ENCODE data around the gene XCL2.
"Not testable (repeated sequence)": the region's sequence is repeated elsewhere in the genome, so short reads cannot be mapped to it uniquely, and the experiment has no call there.

- not testable (repeated sequence) for TF ChIP-seq CTCF (IDR thresholded peaks at IDR 0.05; ENCODE audit: poor library complexity, severe bottlenecking); POLR2AphosphoS5 (IDR thresholded peaks at IDR 0.05)
Measured at GRCh38 chr1:168578531-168579185, 34.9 kb upstream of the XCL2 start.

All from neural cell (in vitro differentiated cells).